AG04450 (cell line): ENCODE results near the gene CNOT4. TPM values are rescaled to one million over a fixed set of nuclear protein-coding genes. Genes with fewer than 3 reads are reported as not detected.

Experiments
- CTCF ChIA-PET: fragments of 300-600, 350-600 bp; formaldehyde crosslinking; extraction: SDS; loops from one replicate; lab custom pipeline; 2022; ENCODE audit warnings: antibody characterized with exemption, inconsistent platforms; lab: Charles Lee
- POLR2A ChIA-PET: fragments of 350-600 bp; formaldehyde crosslinking; extraction: SDS; loops from one replicate; lab custom pipeline; 2021; ENCODE audit warnings: antibody characterized with exemption, inconsistent platforms; lab: Yijun Ruan, JAX
- DNase-seq: peaks from one replicate; pipeline ENCODE4 v3.0.0-alpha.2; 2011; ENCODE audit warnings: low read depth, low spot score
- H3K27ac ChIP-seq: one replicate; pipeline ENCODE4 v1.5.1; 2012; ENCODE audit warnings: low read depth, low read length, control low read depth
- H3K27me3 ChIP-seq: one replicate; pipeline ENCODE4 v1.6.0; 2012; ENCODE audit warnings: low read length; ENCODE audit not compliant: control insufficient read depth, insufficient read depth
- H3K4me3 ChIP-seq: 2 replicates; pipeline ENCODE4 v1.5.1; 2011; ENCODE audit warnings: mild to moderate bottlenecking, low read depth, low read length, control low read depth
- H3K9me3 ChIP-seq: 2 replicates; pipeline ENCODE4 v1.5.1; 2012; ENCODE audit warnings: low read length; ENCODE audit not compliant: control insufficient read depth, insufficient read depth
- polyA plus RNA-seq: library from polyadenylated mRNA; depleted of rRNA; stranded (reverse); fragments of >200 nt; gene quantifications from 2 replicates; pipeline ENCODE4 v1.2.3, GENCODE V29; 2011
- TF ChIP-seq, protein P1 (sequence below): IDR thresholded peaks from 2 replicates; pipeline ENCODE4 v1.5.1; 2011; ENCODE audit warnings: low read depth, low read length, control low read depth, inconsistent platforms

The CNOT4 gene
- polyA plus RNA-seq, 1 experiment: 17.0 TPM

GRCh38 chr7:135466442-135467206, 43.3 kb downstream of the CNOT4 start:
- TF ChIP-seq, protein P1, sequence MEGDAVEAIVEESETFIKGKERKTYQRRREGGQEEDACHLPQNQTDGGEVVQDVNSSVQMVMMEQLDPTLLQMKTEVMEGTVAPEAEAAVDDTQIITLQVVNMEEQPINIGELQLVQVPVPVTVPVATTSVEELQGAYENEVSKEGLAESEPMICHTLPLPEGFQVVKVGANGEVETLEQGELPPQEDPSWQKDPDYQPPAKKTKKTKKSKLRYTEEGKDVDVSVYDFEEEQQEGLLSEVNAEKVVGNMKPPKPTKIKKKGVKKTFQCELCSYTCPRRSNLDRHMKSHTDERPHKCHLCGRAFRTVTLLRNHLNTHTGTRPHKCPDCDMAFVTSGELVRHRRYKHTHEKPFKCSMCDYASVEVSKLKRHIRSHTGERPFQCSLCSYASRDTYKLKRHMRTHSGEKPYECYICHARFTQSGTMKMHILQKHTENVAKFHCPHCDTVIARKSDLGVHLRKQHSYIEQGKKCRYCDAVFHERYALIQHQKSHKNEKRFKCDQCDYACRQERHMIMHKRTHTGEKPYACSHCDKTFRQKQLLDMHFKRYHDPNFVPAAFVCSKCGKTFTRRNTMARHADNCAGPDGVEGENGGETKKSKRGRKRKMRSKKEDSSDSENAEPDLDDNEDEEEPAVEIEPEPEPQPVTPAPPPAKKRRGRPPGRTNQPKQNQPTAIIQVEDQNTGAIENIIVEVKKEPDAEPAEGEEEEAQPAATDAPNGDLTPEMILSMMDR: no peak
- CTCF ChIA-PET: interaction anchor here (1.0 kb wide), 2 partner anchors 26 to 192 kb away, joined by 3 read pairs; no protein-coding TSS in a partner anchor
- Histone ChIP-seq H3K27me3 (no peaks in the 10 kb centered on the region), H3K27ac (no peak overlapping the region), H3K9me3 (no peaks in the 10 kb centered on the region), H3K4me3 (no peak overlapping the region)
- DNase-seq: no peak
- POLR2A ChIA-PET: no interaction called here

DNA sequence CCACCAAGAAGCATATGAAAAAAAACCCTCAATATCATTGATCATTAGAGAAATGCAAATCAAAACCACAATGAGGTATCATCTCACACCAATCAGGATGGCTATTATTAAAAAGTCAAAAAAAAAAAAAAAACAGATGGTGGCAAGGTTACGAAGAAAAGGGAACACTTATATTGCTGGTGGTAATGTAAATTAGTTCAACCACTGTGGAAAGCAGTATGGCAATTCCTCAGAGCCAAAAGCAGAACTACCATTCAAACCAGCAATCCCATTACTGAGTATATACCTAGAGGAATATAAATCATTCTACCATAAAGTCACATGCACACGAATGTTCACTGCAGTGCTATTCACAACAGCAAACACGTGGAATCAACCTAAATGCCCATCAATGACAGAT, 46.0 kb downstream of the CNOT4 start:
- POLR2A ChIA-PET: no interaction called here
- TF ChIP-seq, protein P1: no peak
- no peak overlapping the region for H3K4me3 ChIP-seq
- H3K27me3 ChIP-seq: no peaks in the 10 kb centered on the region
- H3K27ac ChIP-seq: no peak overlapping the region
- H3K9me3 ChIP-seq: no peaks in the 10 kb centered on the region
- no peak for DNase-seq
- CTCF ChIA-PET: interaction anchor here (1.0 kb wide), 1 partner anchor 29 kb away, joined by 3 read pairs; no protein-coding TSS in a partner anchor

DNA sequence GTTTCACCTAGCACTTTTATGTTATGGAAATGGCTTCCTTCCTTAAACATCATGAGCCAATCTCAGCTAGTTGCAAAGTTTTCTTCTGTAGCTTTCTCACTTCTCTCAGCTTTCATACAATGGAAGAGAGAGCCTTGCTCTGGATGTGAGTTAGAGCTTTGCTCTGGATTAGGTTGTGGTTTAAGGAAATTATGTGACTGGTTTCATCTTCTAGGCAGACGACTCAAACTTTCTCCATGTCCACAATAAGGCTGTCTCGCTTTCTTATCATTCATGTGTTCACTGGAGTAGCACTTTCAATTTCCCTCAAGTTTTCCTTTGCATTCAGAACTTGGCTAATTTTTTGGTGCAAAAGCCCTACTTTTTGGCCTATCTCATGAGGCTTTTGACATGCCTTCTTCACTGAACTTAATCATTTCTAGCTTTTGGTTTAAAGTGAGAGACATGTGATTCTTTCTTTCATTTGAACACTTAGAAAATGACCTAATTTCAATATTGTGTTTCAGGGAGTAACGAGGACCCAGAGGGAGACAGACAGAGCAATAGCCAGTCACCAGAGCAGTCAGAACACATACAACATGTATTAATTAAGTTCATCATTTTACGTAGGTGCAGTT, 49.8 kb downstream of the CNOT4 start:
- DNase-seq: no peak

DNA sequence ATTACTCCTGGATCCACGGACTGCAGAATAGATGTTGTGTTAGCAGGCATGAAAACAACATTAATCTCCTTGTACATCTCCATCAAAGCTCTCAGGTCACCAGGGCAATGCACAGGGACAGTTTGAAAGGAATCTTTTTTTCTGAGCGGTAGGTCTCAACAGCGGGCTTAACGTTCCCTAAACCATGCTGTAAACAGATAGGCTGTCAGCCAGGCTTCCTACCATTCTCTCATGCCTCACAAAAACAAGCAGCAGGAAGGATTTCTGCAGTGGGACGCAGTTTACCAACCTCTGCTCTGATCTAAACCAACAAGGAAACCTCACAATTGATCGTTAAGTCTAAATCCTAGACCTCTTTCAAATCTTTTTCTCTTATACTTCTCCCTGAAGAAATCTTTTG, 50.8 kb downstream of the CNOT4 start:
- no peak overlapping the region for H3K4me3 ChIP-seq
- TF ChIP-seq, protein P1: no peak
- no peaks in the 10 kb centered on the region for H3K9me3 ChIP-seq
- no peaks in the 10 kb centered on the region for H3K27me3 ChIP-seq
- ChIA-PET POLR2A (no interaction called here), CTCF (no interaction called here)
- no peak for DNase-seq
- no peak overlapping the region for H3K27ac ChIP-seq

More for the DNA sequence above, 49.8 kb downstream of the CNOT4 start:
- Histone ChIP-seq H3K4me3 (no peak overlapping the region), H3K27me3 (no peaks in the 10 kb centered on the region), H3K27ac (no peak overlapping the region), H3K9me3 (no peaks in the 10 kb centered on the region)
- ChIA-PET CTCF (interaction anchor here (1.1 kb wide), 1 partner anchor 180 kb away, joined by 3 read pairs; no protein-coding TSS in a partner anchor), POLR2A (no interaction called here)
- TF ChIP-seq, protein P1: no peak

DNA sequence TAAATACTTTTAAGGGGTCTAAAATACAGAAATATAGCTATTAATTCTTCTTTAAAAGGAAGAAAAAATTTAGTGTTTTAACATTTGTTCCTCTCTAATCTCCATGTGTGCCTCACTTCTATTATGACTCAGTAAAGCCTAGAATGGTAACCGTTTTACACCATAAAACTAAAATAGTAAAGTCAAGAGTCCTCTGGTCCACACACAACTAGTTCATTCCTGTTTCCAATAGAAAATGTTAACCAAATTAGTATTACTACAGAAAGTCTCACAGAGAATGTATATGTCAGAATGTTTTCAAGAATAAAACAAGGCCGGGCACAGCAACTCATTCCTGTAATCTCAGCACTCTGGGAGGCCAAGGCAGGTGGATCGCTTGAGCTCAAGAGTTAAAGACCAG, 55.8 kb downstream of the CNOT4 start:
- DNase-seq: no peak
- Histone ChIP-seq H3K4me3 (no peak overlapping the region), H3K27me3 (no peaks in the 10 kb centered on the region), H3K9me3 (no peaks in the 10 kb centered on the region), H3K27ac (no peak overlapping the region)
- ChIA-PET POLR2A (no interaction called here), CTCF (interaction anchor here (0.6 kb wide), 1 partner anchor 27 kb away, joined by 3 read pairs; no protein-coding TSS in a partner anchor)
- TF ChIP-seq, protein P1: no peak
